ENCODE measurements around the gene GALK1. TPM values are rescaled to one million over a fixed set of nuclear protein-coding genes. Genes with fewer than 3 reads are reported as not detected.

Gene GALK1
- total and polyA plus RNA-seq, 9 of the 15 experiments (the other 6 are each of a cell fraction or from before 2014, with no cell fraction given), result 0.45 to 51.6 (median 17.4) TPM

DNA sequence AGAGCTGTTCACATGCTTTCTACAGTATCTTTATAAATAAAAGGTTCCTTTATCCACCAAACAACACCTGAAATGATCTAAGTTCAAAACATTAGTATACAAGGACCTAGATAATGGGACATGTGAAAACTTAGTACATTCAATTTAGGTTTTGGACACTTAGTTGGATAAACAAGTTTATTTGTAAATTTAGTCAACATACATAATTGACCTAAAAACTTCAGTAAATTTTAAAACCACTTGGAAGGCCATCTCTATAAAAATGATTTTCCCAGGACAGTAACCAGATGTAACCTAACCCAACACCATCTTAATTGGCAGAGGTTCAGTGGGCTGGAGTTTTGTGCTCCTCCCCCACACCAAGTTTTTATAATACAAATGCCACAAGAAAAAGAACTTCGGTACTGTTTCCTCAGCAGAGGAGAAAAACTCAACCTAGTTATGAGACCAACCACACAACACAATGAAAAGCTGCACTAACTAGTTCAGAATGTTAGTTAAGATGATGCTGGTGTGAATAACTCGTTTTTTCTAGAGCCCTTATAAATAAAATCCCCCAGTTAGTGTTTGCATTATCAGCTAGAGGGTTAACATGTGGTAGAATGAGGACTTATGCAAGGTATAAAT, 12.4 kb upstream of the GALK1 start (continued):
- TF ChIP-seq, protein P1, sequence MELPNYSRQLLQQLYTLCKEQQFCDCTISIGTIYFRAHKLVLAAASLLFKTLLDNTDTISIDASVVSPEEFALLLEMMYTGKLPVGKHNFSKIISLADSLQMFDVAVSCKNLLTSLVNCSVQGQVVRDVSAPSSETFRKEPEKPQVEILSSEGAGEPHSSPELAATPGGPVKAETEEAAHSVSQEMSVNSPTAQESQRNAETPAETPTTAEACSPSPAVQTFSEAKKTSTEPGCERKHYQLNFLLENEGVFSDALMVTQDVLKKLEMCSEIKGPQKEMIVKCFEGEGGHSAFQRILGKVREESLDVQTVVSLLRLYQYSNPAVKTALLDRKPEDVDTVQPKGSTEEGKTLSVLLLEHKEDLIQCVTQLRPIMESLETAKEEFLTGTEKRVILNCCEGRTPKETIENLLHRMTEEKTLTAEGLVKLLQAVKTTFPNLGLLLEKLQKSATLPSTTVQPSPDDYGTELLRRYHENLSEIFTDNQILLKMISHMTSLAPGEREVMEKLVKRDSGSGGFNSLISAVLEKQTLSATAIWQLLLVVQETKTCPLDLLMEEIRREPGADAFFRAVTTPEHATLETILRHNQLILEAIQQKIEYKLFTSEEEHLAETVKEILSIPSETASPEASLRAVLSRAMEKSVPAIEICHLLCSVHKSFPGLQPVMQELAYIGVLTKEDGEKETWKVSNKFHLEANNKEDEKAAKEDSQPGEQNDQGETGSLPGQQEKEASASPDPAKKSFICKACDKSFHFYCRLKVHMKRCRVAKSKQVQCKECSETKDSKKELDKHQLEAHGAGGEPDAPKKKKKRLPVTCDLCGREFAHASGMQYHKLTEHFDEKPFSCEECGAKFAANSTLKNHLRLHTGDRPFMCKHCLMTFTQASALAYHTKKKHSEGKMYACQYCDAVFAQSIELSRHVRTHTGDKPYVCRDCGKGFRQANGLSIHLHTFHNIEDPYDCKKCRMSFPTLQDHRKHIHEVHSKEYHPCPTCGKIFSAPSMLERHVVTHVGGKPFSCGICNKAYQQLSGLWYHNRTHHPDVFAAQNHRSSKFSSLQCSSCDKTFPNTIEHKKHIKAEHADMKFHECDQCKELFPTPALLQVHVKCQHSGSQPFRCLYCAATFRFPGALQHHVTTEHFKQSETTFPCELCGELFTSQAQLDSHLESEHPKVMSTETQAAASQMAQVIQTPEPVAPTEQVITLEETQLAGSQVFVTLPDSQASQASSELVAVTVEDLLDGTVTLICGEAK (IDR thresholded peaks at IDR 0.05), result no peak
- TF ChIP-seq, protein P1 (CRISPR knock-in tag; IDR thresholded peaks at IDR 0.05), result no peak
- TF ChIP-seq EZH2 (IDR thresholded peaks at IDR 0.05; ENCODE audit: borderline replicate concordance, low read depth, low read length) (no peak), ZNF507 (tag; conservative IDR thresholded peaks at IDR 0.05) (no peak), POLR2H (tag; IDR thresholded peaks at IDR 0.05; ENCODE audit: low read depth) (0 out of 2 replicates have a peak, but pooled peaks have one; percentile 4)
- TF ChIP-seq, protein P2, sequence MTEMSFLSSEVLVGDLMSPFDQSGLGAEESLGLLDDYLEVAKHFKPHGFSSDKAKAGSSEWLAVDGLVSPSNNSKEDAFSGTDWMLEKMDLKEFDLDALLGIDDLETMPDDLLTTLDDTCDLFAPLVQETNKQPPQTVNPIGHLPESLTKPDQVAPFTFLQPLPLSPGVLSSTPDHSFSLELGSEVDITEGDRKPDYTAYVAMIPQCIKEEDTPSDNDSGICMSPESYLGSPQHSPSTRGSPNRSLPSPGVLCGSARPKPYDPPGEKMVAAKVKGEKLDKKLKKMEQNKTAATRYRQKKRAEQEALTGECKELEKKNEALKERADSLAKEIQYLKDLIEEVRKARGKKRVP (CRISPR knock-in tag; IDR thresholded peaks at IDR 0.05), result peak; percentile 62

Measured in K562 (cell line).